SIG-M5 (cell line): ENCODE measurements around the gene HSD11B1.
A peak's percentile ranks its signal among the peaks of the same experiment; 100 is the strongest.

ENCODE experiments used
- DNase-seq: peaks from one replicate; lab custom pipeline; 2025; lab: John Stamatoyannopoulos, UW

The HSD11B1 gene

DNA sequence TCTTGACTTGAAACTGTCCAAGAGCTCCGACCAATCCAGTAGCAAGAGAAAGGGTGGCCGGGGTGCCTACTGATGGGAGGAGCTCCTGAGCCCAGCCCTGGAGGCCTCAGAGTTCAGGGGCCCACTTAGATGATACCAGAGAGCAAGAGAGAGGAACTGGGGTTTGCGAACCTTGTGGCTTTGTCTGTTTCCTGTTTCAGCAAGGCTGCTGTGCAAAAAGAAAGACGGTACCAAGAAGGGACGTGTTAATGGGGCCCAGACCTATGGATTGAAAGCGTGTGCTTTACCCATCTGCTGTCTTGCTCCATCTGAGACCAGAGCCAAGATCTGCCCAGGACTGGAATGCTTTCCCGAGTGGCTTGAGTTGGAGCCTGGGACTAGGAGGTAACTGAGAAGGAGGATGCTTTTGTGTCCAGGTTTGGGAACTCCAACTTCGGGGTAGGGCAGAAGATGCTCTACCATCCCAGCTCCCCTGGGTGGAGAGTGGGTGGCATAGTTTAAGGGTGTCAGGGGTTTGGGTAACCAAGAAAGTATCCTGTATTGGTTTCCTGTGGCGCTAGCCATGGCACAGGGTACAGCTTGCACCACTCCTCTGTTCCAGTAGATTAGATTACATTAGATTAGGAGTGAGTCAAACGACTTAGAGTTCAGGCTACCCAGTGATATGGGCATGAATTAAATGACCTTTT is 51.4 kb downstream of the HSD11B1 start, which contains the start of gene TRAF3IP3:
TSS of gene TRAF3IP3 (plus strand) at position 128 of the 689 bp plus-strand sequence. CDS start 3,987 bp downstream, outside the sequence.
- DNase-seq: peak; percentile 88

DNA sequence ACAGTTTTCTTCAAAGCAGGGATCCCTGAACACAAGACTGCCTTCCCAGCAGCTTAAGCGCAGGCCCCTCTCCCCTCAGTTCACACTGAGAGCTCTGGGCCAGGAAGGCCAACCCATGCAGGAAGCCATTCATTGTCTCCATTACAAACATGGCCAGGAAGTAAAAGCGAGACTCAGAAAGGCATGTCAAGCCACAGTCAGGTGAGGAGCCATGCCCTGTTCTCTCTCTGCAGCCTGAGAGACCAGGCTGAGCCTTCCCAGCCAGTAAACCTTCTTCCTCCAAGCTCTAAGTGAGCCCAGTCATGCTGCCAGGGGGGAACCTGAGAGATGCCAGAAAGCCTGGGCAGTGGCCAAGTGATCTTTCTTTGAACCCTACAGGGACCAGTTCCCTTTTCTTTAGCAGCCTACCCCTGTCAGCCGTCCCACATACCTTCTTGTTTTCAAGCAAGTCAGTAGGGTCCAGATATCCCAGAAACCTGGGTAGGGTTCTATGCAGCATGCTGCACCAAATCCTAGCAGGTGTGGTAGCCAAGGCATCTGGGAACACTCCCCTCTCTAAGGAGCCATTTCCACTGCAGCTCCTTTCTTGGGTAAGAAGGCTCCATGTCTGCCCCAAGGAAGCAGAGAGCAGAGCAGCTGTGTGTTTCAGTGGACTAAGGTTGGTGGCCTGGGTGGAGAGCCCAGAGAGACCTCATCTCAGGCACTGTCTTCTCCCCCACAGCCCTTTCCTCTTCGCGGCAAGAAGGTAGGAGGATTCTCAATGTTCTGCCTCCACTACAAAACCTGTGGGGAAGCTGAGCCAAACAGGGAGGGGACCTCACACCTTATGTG is 52.2 kb downstream of the HSD11B1 start:
- DNase-seq: no peak

DNA sequence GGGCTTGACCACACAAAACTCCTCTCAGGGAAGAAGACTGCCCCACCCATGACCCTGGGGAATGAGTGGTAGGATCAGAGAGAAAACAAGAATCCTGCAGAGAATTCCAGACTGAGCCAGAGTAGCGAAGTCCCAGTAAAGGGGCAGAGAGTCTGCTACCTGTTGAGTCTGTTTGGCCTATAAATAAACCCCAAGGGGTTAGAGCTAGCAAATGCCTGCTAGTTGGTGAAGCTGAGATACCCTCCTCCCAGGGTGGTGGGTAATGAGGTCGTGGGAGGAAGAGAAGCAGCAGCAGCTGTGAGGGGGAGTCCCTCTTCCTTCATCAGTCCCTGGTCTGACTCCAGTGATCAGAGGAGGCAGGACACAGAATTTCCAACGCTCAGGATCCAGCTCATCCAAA is 53.8 kb downstream of the HSD11B1 start:
- no peak for DNase-seq

DNA sequence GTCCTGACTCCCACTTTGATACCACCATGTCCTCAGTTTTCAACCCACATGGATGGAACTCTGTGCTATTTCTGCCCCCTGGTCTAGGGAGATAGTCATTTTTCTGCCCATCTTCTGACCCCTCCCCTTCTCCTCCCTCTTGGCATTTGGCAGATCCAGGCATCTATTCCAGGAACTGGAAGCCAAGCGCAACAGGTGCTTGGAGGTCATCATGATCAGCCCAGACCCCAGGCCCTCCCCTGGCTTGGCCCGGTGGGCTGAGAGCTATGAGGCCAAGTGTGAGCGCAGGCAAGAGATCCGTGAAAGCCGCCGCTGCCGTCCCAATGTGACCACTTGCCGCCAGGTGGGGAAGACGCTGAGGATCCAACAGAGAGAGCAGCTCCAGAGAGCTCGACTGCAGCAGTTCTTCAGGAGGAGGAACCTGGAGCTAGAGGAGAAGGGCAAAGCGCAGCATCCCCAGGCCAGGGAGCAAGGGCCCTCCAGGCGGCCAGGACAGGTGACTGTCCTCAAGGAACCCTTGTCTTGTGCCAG is 55.2 kb downstream of the HSD11B1 start:
- no peak for DNase-seq

DNA sequence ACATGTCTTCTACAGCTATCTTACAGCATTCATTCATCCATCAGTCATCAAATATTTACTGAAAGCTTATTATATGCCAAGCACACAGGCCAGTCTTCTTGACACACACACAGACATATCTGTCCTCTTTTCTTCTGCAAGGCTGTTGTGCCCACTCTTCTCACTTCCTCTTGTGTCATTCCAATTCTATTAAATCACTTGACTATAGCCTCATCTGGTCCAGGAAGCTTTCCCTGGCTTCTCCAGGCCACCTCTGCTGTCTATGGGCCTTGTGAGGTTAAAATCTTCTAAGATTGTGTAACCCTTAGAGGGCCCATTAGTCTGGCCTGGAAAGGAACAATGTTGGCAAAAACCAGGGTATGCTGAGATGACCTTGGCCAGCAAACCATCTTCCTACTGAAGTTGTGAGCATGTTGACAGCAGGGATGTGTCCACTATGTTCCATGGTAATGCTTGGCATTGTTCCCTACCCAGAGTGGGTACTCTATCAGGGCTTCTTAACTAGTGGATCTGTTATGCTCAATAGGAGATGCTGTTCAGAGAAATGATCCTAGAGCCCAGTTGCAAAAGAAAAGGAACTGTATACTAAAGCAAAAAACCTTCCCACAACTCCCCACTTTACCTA is 56.5 kb downstream of the HSD11B1 start:
- no peak for DNase-seq

DNA sequence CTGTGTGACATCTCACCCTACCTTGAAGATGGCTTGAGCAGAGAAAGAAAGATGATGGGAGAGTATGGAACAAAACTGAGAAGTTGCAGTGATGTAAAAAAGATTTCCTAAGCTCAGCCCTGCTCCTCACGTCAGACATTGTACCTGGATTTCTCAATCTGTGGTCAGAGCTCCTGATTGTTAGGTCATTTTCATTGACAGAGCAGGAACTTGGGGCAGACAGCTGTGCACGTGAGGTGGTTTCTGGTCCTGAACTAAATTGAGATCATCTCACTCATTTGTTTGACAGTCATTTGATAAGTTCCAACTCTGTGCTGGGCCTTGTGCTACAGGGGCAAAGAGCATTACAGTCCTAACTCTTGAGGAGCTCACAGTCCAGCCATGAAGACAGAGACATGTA is 61.4 kb downstream of the HSD11B1 start:
- DNase-seq: no peak

DNA sequence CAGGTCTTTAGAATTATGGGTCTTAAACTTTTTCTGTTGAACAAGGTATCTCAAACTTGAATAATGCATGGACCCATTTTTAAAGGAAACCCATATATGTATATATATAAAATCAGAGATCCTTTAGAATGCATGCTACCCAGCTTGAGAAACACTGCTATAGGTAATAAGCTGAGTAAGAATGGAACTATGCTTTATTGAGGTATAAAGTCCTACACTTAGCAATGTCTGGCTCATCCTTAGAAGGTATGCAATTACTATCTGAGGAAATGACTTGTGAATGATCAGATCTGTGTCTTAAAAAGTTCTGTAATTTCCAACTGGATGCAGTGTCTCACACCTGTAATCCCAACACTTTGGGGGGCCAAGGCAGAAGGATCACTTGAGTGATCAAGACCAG is 62.5 kb downstream of the HSD11B1 start:
- DNase-seq: no peak

DNA sequence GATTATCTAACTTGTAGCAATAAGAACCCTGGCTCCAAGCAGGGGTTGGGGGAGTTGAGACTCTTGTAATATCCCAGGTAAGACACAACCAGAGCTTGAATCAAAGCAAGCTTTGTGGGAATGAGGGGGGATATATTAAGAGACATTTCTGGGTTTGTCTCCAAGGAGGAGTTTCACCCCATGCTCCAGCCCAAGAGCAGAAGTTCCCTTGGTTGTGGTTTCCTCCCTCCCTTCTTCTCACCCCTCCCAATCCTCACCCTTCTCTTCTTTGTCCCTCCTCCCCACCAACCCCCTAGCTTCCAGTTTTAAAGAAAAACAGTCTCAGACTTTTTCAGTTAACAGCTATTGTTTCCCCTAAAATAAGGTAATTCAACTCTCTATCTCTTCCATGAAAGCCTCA is 63.1 kb downstream of the HSD11B1 start:
- no peak for DNase-seq

DNA sequence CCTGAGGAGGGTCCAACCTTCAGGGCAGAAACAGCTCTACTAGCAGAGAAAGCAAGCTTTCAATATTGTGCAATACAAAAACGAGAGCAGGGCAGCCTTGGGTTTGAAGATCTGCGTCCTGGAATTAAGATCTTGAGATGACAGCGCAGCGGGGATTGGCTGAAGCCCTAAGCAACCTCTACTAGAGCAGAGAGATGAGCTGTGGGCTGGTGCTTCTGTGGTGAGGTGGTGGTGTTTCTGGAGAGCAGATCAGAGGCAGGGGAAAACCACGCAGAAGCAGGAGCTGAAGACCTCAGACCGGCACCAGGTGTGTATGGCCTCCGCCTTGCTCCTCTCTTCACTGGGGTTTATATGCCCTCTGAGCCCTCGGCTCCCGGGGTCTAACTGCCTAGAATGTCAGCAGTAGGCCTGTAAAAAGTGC is 63.7 kb downstream of the HSD11B1 start:
- DNase-seq: peak; percentile 94

DNA sequence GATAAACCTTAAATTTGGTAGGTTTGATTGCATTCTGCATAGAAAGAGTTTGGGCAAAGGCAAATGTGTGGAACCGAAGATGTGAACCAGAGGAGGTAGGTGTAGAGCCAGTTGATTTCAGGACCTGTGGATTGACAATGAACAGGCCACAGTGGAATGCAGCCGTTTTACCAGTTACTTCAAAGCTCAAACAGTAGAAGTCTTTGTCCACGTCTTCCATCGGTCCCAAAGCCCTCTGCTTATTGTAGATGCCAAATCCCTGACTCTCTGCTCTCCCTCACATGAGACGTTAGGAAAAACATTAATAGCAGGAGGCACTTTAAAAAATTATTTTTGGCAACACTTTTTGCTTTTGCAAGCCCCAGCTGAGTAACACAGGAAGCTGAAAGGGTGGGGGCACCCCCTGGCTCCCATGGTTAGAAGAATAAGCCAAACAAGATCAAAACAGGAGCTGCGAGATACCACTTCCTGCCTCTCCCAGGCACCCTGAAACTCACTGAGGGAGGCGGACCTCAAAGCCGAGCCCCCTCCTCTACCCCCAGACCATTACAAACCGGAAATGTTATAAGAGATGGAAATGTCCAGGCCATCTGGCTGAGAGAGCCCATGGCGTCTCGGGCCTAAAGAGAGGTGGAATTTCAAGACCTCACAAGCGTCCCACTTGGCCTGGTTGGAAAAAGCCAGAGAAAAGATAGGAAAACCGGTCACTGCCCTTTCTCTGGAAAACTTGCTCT is 64.7 kb downstream of the HSD11B1 start:
- DNase-seq: peak; percentile 65

DNA sequence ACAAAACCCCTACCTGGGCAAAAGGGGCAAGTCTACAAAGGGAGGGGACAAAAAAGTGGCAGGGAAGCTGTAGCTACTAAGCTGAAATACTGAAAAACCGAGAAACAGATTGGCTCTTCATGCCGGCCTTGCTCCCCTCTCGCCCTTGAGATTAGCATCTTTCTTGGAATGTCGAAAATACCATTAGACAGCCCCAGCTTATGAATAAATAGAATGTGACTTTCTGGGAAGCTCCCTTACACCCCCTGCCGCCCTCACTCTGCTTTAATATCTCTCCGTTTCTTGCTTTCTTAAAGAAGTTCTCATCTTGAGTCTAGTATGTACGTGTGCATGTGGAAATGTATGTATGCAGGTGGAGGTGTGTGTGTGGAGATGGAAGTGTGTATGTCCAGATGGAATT is 65.3 kb downstream of the HSD11B1 start:
- no peak for DNase-seq

DNA sequence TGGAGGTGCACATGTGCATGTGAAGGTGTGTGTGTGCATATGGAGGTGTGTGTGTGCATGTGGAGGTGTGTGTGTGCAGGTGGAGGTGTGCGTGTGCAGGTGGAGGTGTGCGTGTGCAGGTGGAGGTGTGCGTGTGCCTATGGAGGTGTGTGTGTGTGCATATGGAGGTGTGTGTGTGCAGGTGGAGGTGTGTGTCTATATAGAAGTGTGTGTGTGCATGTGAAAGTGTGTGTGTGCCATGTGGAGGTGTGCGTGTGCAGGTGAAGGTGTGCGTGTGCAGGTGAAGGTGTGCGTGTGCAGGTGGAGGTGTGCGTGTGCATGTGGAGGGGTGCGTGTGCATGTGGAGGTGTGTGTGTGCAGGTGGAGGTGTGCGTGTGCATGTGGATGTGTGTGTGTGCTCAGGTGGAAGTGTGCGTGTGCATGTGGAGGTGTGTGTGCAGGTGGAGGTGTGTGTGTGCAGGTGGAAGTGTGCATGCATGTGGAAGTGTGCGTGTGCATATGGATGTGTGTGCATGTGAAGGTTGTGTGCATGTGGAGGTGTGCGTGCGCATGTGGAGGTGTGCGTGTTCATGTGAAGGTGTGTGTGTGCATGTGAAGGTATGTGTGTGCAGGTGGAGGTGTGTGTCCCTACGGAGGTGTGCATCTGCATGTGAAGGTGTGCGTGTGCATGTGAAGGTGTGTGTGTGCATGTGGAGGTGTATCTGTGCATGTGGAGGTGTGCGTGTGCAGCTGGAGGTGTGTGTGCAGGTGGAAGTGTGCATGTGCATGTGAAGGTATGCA is 66.2 kb downstream of the HSD11B1 start:
- DNase-seq: no peak

DNA sequence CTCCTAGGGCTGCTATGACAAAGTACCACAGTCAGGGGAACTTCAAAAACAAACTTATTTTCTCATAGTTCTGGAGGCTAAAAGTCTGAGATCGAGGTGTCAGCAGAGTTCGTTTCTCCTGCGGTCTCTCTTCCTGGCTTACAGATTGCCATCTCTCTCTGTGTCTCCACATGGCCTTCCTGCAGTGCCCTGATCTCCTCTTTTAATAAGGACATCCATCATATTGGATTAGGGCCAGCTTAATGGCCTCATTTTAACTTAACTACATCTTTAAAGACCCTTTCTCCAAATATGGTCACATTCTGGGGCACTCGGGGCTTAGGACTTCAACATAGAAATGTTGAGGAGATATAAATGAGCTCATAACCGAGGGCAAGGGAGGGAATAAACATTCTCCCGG is 67.5 kb downstream of the HSD11B1 start:
- no peak for DNase-seq

DNA sequence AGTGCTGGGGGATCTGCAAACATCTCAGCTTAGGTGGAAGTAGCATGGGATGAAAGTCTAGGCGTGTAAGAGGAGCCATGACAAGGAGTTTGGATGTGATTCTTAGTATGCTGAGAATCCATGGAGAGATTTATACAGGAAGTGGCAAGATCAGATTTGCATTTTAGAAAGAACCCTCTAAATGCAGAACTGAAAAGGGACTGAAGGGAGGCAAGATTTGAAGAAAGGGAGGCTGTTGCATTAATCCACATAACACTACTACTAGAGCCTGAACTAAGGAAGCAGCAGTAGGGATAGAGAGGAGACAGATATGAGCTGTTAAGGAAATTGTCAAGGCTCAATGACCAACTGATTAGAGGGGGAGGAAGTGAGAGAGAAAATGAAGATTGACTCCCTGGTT is 69.9 kb downstream of the HSD11B1 start:
- no peak for DNase-seq

DNA sequence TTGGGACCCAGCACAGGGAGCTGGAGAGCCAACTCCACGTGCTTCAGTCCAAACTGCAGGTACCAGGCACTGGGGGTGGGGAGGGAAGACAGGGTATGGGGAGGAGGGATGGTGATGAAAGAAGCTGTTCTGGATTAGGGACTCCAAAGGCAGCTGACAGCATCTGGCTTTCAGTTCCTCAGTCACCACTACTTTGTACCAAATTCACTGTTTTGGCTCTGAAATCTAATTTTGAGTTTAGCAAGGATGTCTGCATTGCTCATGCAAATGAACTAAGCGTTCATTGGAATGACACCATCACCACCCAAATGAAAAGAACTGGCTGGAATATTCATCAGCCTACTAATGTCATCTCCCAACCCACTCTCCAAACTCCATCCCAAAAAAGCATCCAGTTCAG is 71.0 kb downstream of the HSD11B1 start:
- DNase-seq: no peak

DNA sequence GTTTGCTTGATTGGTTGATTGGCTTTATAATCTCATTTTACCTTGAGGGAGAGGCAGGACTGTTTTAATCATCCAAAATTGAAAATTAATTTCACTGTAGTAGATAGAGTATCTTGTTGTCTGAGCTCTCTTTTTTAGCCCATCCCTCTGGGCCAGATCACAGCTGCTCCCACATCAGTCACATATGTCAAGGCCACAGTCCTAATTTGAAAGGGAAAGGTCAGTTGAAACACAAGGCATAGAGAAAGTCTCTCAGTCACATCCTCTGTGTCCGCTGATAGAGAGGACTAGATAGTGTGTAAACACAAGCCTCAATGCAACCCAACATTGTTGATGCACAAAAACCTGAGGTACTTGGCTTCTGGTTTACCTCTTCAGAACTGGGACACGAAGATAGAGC is 72.9 kb downstream of the HSD11B1 start:
- no peak for DNase-seq

DNA sequence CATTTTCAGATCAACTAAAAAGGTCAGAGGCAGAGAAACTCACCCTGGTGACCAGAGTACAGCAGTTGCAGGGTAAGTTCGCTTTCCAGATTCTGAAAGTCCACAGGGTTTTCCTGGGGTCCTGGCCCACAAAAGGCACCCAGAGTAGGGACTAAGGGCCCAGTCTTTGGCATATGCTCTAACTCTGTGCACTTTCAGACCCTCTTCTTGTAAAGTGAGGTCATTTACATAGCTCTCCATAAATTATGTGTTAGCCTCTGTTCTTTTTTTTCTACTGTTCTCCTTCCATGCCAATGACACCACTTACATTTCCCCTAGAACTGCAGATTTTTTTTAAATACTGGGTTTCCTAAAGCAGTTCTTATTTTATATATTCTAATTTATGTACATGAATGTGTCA is 73.5 kb downstream of the HSD11B1 start:
- DNase-seq: no peak

DNA sequence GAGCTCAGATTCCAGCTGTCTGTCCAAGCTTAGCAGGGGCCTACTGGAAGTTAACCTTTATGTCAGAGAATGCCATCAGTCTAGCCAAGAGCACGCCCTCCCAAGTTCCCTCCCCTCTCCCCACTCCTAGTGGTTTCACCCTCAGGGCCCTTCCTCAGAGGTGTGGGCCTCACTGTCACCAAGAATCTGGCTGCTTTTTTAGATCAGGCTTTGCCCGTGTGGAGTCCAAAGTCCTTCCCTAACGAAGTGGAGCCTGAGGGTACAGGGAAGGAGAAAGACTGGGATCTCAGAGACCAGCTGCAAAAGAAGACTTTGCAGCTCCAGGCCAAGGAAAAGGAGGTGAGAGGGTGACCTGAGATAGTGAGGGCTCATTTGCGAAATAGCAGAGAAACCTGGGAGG is 75.6 kb downstream of the HSD11B1 start:
- DNase-seq: no peak

DNA sequence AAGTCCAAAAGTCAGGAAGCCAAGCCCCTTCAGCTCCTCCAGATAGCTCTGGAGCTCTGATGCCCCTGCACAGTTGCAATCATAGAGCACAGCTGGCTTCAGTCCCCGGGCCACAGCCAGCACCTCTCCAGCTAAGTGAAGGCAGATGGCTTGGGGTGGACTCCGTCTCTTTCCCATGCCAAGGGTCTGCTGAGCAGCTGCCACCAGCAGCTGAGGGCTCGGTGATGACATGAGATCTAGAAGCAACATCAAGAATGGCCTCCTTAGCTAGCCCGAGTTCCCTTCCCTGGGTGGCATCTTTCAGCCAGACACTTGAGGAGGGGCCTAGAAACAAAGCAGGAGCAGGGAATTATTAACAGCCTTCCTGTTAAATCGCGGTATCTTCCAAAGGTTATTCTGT is 78.7 kb downstream of the HSD11B1 start:
- DNase-seq: no peak
